ENCODE data around the gene NACA.

DNA sequence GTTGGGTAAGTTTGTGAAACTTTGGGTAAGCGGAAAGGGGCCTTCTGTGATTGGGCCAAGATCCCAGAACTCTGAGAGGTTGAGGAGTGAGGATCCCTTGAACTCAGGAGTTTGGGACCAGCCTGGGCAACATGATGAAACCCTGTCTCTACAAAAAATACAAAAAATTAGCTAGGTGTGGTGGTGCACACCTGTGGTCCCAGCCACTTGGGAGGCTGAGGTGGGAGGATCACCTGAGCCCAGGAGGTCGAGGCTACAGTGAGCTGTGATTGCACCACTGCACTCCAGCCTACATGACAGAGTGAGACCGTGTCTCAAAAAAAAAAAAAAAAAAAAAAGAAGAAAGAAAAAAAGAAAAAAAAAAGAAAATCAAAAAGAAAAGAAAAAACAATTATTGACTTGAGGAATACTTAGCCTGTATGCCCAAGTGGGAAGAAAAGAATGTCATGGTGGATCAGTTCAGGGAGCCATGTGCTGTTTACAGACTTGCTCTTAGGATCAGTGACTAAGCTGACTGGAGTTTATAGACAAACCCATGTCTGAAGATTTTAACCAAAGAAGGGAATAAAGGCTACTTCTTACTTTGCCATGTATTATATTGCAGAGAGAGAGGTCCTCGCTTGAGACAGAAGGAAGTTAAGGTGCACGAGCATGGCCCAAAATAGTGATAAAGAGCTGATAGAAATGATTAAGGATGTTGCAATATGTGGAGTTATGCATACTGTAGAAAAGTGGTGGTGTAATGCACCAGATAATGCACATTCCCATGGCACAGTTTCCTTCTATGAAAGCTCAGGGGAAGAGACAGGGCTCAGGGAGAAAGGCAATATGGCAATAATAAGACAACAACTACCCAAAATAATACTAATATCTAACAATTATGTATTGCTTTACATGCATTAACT, 38.9 kb upstream of the NACA start:
- TF ChIP-seq SP1 (IDR thresholded peaks at IDR 0.05; ENCODE audit: low read depth) (no peak), POLR2A (IDR thresholded peaks at IDR 0.05; ENCODE audit: borderline replicate concordance, extremely low read depth, insufficient read depth, insufficient read length) (no peak), POLR2AphosphoS5 (IDR thresholded peaks at IDR 0.05; ENCODE audit: low read depth, low read length) (no peak), RAD21 (IDR thresholded peaks at IDR 0.05; ENCODE audit: low read depth) (no peak), CTCF (IDR thresholded peaks at IDR 0.05 in 2 of 3, conservative IDR thresholded peaks at IDR 0.05 in 1 of 3; ENCODE audit: borderline replicate concordance in 1 of 3, insufficient read depth in 1 of 3, low read depth in 2 of 3, low read length in 2 of 3) (no peak), EGR1 (IDR thresholded peaks at IDR 0.05; ENCODE audit: low read depth) (no peak), FOSL1 (IDR thresholded peaks at IDR 0.05; ENCODE audit: low read depth) (no peak), SRF (IDR thresholded peaks at IDR 0.05; ENCODE audit: low read depth) (no peak), EZH2 (IDR thresholded peaks at IDR 0.05) (no peak), SIN3A (IDR thresholded peaks at IDR 0.05; ENCODE audit: low read depth) (no peak), ZFX (IDR thresholded peaks at IDR 0.05) (no peak)
- TF ChIP-seq, protein P1, sequence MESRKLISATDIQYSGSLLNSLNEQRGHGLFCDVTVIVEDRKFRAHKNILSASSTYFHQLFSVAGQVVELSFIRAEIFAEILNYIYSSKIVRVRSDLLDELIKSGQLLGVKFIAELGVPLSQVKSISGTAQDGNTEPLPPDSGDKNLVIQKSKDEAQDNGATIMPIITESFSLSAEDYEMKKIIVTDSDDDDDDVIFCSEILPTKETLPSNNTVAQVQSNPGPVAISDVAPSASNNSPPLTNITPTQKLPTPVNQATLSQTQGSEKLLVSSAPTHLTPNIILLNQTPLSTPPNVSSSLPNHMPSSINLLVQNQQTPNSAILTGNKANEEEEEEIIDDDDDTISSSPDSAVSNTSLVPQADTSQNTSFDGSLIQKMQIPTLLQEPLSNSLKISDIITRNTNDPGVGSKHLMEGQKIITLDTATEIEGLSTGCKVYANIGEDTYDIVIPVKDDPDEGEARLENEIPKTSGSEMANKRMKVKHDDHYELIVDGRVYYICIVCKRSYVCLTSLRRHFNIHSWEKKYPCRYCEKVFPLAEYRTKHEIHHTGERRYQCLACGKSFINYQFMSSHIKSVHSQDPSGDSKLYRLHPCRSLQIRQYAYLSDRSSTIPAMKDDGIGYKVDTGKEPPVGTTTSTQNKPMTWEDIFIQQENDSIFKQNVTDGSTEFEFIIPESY (IDR thresholded peaks at IDR 0.05; ENCODE audit: extremely low read depth, insufficient replicate concordance, low read length): no peak
- TF ChIP-seq, protein P2, sequence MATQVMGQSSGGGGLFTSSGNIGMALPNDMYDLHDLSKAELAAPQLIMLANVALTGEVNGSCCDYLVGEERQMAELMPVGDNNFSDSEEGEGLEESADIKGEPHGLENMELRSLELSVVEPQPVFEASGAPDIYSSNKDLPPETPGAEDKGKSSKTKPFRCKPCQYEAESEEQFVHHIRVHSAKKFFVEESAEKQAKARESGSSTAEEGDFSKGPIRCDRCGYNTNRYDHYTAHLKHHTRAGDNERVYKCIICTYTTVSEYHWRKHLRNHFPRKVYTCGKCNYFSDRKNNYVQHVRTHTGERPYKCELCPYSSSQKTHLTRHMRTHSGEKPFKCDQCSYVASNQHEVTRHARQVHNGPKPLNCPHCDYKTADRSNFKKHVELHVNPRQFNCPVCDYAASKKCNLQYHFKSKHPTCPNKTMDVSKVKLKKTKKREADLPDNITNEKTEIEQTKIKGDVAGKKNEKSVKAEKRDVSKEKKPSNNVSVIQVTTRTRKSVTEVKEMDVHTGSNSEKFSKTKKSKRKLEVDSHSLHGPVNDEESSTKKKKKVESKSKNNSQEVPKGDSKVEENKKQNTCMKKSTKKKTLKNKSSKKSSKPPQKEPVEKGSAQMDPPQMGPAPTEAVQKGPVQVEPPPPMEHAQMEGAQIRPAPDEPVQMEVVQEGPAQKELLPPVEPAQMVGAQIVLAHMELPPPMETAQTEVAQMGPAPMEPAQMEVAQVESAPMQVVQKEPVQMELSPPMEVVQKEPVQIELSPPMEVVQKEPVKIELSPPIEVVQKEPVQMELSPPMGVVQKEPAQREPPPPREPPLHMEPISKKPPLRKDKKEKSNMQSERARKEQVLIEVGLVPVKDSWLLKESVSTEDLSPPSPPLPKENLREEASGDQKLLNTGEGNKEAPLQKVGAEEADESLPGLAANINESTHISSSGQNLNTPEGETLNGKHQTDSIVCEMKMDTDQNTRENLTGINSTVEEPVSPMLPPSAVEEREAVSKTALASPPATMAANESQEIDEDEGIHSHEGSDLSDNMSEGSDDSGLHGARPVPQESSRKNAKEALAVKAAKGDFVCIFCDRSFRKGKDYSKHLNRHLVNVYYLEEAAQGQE (IDR thresholded peaks at IDR 0.05; ENCODE audit: low read depth): no peak

All from HCT116 (cell line).